Measurements from ENCODE around the gene RANGRF. TPM values are rescaled to one million over a fixed set of nuclear protein-coding genes. Genes with fewer than 3 reads are reported as not detected.
A peak's percentile ranks its signal among the peaks of the same experiment; 100 is the strongest.
"Not testable (repeated sequence)": the region's sequence is repeated elsewhere in the genome, so short reads cannot be mapped to it uniquely, and the experiment has no call there.

Gene RANGRF
- 3.7 TPM for total RNA-seq

DNA sequence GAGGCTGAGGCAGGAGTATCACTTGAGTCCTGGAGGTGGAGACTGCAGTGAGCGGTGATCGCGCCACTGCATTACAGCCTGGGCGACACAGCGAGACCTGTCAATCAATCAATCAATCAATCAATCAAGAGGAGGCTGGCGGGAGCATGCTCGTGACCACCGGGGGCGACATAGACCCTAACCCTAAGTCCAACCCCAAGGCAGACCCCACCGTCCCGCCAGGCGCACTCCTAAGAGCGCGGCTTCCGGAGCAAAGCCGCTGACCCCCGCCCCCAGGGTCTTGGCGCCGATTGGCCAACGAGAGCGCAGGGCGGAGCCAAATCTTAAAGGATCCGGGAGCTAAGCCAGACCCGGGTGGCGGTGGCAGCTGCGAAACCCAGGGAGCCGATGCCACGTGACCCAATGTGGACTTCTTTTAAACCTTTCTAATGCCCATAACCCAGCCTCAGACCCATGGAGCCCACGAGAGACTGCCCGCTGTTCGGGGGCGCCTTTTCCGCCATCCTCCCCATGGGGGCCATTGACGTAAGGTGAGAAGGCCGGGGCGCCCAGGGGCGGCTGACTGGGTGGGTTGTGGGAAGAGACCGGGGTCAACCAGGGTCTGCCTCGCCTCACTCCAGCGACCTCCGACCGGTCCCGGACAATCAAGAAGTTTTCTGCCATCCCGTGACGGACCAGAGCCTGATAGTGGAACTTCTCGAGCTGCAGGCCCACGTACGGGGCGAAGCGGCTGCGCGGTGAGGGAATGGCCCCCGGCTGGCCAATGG lies at the start of gene RANGRF:
Gene RANGRF, plus strand, starts transcription at position 335 of the 767 bp plus-strand sequence. Its CDS starts 119 bp downstream, at position 454.
- peak; percentile 80 for DNase-seq

DNA sequence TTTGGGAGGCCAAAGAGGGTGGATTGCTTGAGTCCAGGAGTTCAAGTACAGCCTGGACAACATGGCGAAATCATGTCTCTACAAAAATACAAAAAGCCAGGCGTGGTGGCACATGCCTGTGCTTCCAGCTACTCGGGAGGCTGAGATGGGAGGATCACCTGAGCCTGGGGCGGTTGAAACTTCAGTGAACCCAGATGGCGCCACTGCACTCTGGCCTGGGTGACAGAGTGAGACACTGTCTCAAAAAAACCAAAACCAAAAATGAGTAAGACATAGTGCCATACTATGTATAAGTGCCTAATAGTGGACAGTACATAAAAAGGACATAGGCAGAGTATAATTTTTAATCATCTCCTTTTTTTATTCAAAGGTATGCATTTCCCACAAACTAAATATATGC lies 44.6 kb upstream of the RANGRF start:
- no peak for DNase-seq

- no peak for DNase-seq
Measured at GRCh38 chr17:8244768-8245167, 43.7 kb upstream of the RANGRF start.

GRCh38 chr17:8248751-8249607 lies 39.5 kb upstream of the RANGRF start, which contains the start of gene PFAS:
PFAS (plus strand) TSS chr17:8249289; CDS start chr17:8253938, 4,649 bp downstream.
- peak; percentile 85 for DNase-seq

DNA sequence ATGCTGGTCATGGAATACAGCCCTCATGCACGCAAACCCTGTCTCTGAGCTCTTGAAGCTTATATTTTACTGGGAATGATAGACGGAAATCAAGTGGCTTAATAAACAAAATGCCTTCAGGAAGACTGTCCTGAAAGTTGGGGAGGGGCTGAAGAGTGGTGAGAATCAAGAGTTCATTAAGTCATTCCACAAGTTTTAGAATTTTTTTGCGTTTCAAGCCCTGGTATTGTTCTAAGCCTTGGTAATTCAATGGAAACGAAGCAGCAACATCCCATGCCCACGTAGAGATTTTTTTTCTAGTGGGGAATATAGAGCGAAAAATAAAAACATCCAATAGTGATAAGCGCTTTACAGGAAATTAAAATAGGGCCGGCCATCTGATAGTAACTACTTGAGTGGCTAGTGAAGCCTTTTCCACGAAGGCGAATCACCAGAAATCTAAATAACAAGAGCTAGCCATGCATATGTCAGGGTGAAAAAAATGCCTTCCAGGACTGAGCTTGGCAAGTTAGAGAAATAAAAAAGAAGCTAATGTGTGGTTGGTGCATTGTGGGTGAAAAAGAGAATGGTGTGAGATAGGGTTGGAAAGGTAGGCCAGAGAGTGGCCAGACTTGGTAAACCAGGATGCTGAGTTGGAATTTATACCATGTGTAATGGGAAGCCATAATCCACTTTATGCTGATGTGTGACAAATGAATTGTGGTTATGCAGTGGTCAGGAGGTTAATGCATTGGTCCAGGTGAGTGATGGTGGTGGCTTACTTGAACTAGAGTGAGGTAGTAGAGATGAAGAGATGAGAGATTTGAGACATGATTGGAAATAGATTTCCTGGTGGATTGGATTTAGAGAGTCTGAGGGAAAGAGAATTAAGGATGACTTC lies 38.6 kb upstream of the RANGRF start:
- no peak for DNase-seq

- DNase-seq, result not testable (repeated sequence)
Measured at GRCh38 chr17:8251411-8251810, 37.1 kb upstream of the RANGRF start.

- DNase-seq, result no peak
Measured at GRCh38 chr17:8253801-8254200, 34.7 kb upstream of the RANGRF start.

DNA sequence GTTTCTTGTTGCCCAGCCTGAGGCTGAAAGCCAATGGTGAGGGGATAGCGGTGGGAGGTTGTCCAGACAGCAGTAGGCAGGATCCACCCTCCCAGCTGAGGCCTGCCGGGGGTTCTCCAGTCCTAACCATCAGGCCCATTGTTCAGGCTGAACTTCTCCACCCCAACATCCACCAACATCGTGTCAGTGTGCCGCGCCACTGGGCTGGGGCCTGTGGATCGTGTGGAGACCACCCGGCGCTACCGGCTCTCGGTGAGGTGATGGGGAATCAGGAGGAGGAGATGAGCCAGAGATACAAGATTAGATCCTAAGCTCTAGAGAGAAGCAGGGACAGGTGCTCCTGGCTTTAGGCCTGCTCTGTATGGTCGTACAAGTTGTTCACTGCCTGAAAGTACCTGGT lies 33.6 kb upstream of the RANGRF start:
- DNase-seq, result no peak

DNA sequence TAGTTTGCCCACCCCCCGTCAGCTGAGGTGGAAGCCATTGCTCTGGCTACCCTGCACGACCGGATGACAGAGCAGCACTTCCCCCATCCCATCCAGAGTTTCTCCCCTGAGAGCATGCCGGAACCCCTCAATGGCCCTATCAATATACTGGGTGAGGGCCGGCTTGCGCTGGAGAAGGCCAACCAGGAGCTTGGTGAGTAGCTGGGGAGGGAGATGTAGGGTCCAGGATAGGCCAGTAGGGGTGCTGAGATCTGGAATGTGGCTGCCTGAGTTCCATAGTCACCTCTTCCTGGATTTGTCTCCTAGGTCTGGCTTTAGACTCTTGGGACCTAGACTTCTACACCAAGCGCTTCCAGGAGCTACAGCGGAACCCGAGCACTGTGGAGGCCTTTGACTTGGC lies 33.0 kb upstream of the RANGRF start:
- DNase-seq, result no peak

- no peak for DNase-seq
Measured at GRCh38 chr17:8256291-8256690, 32.2 kb upstream of the RANGRF start.

DNA sequence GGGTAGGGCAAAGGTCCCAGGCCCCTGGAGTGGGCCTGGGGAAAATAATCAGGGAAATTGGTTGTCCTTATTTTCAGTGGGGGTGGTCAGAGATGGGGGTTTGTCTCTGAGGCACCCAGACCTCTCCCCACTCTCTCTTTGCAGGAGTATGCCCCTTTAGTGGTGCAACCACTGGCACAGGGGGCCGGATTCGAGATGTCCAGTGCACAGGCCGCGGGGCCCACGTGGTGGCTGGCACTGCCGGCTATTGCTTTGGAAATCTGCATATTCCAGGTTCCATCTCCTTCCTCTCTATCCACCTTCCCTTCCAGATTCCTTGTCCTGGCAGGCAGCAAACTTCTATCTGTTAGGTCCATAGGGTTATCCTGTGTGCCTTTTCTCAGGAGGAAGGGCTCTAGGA lies 31.8 kb upstream of the RANGRF start:
- DNase-seq, result no peak

GRCh38 chr17:8257801-8258200 lies 30.7 kb upstream of the RANGRF start:
- DNase-seq, result no peak

GRCh38 chr17:8264320-8264719 lies 24.1 kb upstream of the RANGRF start:
- DNase-seq, result no peak

- no peak for DNase-seq
Measured at GRCh38 chr17:8264836-8265542, 23.5 kb upstream of the RANGRF start.

DNA sequence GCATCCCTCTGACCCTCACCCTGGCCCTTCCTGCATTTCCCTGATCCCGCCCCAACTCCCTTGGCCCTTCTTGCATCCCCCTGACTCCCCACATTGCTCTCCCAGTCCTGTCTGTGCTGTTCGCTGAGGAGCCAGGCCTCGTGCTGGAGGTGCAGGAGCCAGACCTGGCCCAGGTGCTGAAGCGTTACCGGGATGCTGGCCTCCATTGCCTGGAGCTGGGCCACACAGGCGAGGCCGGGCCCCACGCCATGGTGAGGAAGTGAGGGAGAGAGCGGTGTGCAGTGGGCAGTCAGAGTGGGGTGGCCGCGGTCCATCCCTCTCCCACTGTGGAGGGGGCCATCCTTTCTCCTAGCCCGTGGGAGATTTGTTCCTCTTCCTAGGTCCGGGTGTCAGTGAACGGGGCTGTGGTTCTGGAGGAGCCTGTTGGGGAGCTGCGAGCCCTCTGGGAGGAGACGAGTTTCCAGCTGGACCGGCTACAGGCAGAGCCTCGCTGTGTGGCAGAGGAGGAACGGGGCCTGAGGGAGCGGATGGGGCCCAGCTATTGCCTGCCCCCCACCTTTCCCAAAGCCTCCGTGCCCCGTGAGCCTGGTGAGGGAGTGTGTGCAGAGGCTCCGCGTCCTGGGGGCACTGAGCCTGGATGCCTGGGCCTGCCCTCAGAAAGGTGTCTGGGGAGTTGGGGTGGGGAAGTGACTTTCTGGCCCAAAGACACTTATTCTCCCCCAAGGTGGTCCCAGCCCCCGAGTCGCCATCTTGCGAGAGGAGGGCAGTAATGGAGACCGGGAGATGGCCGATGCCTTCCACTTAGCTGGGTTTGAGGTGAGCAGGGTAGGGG lies 21.6 kb upstream of the RANGRF start:
- no peak for DNase-seq

- no peak for DNase-seq
Measured at GRCh38 chr17:8267480-8268147, 20.9 kb upstream of the RANGRF start.

- no peak for DNase-seq
Measured at GRCh38 chr17:8268550-8269298, 19.7 kb upstream of the RANGRF start.

DNA sequence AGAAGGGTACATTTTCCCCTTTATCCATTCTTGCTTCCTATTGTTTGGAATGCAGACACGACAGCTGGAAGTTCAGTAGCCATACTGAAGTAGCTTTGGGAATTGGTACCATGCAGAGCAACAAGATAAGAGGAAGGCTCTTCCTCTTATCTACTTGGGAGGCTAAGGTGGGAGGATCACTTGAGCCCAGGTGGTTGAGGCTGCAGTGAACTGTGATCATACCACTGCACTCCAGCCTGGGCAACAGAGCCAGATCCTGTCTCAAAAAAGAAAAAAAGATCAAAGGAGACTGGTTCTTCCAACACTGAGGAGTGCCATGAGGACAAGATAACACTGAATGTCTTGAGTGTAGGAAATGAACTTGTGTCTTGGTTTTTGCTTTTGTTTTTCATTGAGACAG lies 16.0 kb upstream of the RANGRF start:
- DNase-seq, result no peak

DNA sequence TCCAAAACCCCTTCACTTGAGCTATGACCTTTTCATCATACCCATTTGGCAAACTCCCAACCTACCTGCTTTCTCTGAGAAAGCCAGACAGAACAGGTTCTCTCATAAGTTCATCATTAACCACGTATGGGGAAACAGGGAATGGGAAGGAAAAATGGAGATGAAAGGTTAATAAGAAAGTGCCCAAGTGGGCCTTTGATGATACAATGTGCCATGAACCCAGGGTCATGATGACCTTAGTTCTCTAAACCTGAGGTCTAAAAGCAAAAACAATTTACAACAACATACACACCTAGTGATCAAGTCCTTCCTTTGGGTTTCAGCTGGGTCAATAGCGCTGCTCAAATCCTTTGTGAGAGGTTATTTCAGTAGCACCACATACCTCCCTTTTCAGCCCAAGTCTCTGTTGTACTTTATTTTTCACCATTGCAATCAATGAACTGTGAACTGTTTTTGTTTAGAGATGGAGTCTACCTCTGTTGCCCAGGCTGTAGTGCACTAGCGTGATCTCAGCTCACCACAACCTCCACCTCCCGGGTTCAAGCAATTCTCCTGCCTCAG lies 14.5 kb upstream of the RANGRF start:
- DNase-seq, result no peak

Data from occipital lobe (tissue), 2 donors.